Measurements from ENCODE around the gene CEP170B. TPM values are rescaled to one million over a fixed set of nuclear protein-coding genes. Genes with fewer than 3 reads are reported as not detected.

CEP170B gene
- total and polyA plus RNA-seq, 2 of the 8 experiments (the other 6 are each of a cell fraction or from before 2014, with no cell fraction given), result 9.1 to 33.8 TPM

DNA sequence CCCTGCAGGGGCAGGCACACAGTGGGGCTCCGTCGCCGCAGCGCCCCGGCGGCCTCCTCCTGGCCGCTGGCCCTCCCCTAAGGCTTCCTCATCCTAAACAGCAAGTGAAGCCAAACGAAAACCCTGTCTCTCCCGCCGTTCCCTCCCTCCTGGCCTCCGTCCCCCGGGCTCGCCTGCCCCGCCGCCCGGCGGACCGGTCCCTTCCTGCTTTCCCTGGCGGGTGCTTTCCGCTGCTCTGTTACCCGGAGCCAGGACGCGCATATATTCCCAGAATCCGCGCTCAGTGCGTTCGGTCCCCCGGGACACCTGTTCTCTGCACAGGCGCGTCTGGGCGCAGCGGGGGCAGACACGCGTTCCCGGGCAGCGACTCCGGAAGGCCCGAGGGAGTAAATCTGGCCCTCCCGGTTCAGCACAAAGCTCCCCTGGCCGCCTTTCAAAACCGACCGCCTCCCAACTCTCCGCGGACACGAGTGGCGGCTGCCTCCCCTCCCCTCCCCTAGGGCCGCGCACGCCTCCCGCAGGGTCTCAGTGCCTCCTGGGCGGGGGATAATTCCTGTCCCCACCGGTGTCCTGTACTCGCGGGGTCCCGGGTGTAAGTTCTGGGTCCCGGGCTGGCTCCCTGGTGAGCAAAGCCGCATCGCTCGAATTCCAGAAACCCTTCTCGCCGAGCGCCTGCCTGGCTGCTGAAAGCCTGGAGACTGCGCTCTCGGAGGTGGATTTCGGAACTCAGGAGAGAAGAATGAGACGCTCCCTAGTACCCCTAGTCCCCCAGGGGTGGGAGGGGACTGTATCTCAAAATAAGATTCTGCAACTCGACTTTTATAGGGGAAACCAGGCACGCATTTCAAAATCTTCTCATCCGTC lies 21.4 kb upstream of the CEP170B start (continued):
- TF ChIP-seq ASH2L (IDR thresholded peaks at IDR 0.05; ENCODE audit: low read length), result peak; percentile 53
- peak; percentile 96 to 97 for TF ChIP-seq HDAC2 (IDR thresholded peaks at IDR 0.05; ENCODE audit: borderline replicate concordance in 1 of 2, low read depth in 2 of 2, low read length in 2 of 2)
- TF ChIP-seq, protein P1, sequence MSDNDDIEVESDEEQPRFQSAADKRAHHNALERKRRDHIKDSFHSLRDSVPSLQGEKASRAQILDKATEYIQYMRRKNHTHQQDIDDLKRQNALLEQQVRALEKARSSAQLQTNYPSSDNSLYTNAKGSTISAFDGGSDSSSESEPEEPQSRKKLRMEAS (IDR thresholded peaks at IDR 0.05), result peak; percentile 38
- TF ChIP-seq SUZ12 (IDR thresholded peaks at IDR 0.05; ENCODE audit: low read length), result peak; percentile 64; the same call in 1 of the 2 replicates
- peak; percentile 81; the same call in 1 of the 2 replicates for TF ChIP-seq SP1 (IDR thresholded peaks at IDR 0.05; ENCODE audit: low read depth, low read length)
- TF ChIP-seq CTBP2 (IDR thresholded peaks at IDR 0.05; ENCODE audit: borderline replicate concordance, insufficient read depth, insufficient read length, low read length), result peak; percentile 6
- no peak for TF ChIP-seq CHD2 (IDR thresholded peaks at IDR 0.05; ENCODE audit: low read length)

Data from H1 (cell line).